Measurements from ENCODE around the gene CDC42BPG. TPM values are rescaled to one million over a fixed set of nuclear protein-coding genes. Genes with fewer than 3 reads are reported as not detected.
A peak's percentile ranks its signal among the peaks of the same experiment; 100 is the strongest.

The CDC42BPG gene
- total RNA-seq, 2 donors from 2014 or later = 13.5 to 18.9 TPM

GRCh38 chr11:64790205-64791095 lies 54.0 kb downstream of the CDC42BPG start:
- DNase-seq = no peak
- ATAC-seq = no peak
- no peaks in the 10 kb centered on the region for H3K27me3 ChIP-seq
- H3K4me3 ChIP-seq = no peak overlapping the region
- peaks cover 5% of the 10 kb centered on the region for H3K4me1 ChIP-seq
- H3K36me3 ChIP-seq (replicated peaks in 1 of 2; ENCODE audit: insufficient read depth in 1 of 2, low read depth in 2 of 2) = no peaks in the 10 kb centered on the region
- intact Hi-C loops (cut with DNase I) = no loop called here
- 88 to 90% methylated on average over 22 to 25 of the region's 25 CpGs for WGBS, 2 donors
- H3K27ac ChIP-seq = no peak overlapping the region
- no peak for TF ChIP-seq CTCF (IDR thresholded peaks at IDR 0.05)
- TF ChIP-seq POLR2A (IDR thresholded peaks at IDR 0.05) = no peak
- H3K9me3 ChIP-seq = no peaks in the 10 kb centered on the region

- TF ChIP-seq CTCF (IDR thresholded peaks at IDR 0.05) (no peak), POLR2A (IDR thresholded peaks at IDR 0.05) (no peak)
- Histone ChIP-seq H3K36me3 (replicated peaks in 1 of 2; ENCODE audit: insufficient read depth in 1 of 2, low read depth in 2 of 2) (no peaks in the 10 kb centered on the region), H3K27me3 (no peaks in the 10 kb centered on the region), H3K4me3 (no peak overlapping the region), H3K4me1 (peaks cover 5% of the 10 kb centered on the region), H3K27ac (no peak overlapping the region), H3K9me3 (no peaks in the 10 kb centered on the region)
- ATAC-seq (no peak), DNase-seq (no peak)
- 91 to 93% methylated on average over 8 to 15 of the region's 15 CpGs for WGBS, 2 donors
- intact Hi-C loops (cut with DNase I) = no loop called here
These were observed 54.9 kb downstream of the CDC42BPG start for GRCh38 chr11:64789331-64790204.

GRCh38 chr11:64788321-64789215 lies 55.9 kb downstream of the CDC42BPG start:
- no peaks in the 10 kb centered on the region for H3K36me3 ChIP-seq (replicated peaks in 1 of 2; ENCODE audit: insufficient read depth in 1 of 2, low read depth in 2 of 2)
- no peak for TF ChIP-seq CTCF (IDR thresholded peaks at IDR 0.05)
- no peak for DNase-seq
- H3K4me1 ChIP-seq = peaks cover 5% of the 10 kb centered on the region
- intact Hi-C loops (cut with DNase I) = no loop called here
- no peak for ATAC-seq
- no peaks in the 10 kb centered on the region for H3K27me3 ChIP-seq
- no peaks in the 10 kb centered on the region for H3K9me3 ChIP-seq
- no peak overlapping the region for H3K4me3 ChIP-seq
- H3K27ac ChIP-seq = no peak overlapping the region
- 87 to 100% methylated on average over 1 to 9 of the region's 9 CpGs for WGBS, 2 donors

- intact Hi-C loops (cut with DNase I) = no loop called here
- TF ChIP-seq POLR2A (IDR thresholded peaks at IDR 0.05) (no peak), CTCF (IDR thresholded peaks at IDR 0.05) (peak in 6 of 7 experiments; percentile 58 to 72 (median 66))
These were observed 56.7 kb downstream of the CDC42BPG start for GRCh38 chr11:64787526-64788320.

More at GRCh38 chr11:64787526-64788320, 56.7 kb downstream of the CDC42BPG start:
- no peaks in the 10 kb centered on the region for H3K36me3 ChIP-seq (replicated peaks in 1 of 2; ENCODE audit: insufficient read depth in 1 of 2, low read depth in 2 of 2)
- 32 to 43% methylated on average over 14 to 15 of the region's 15 CpGs for WGBS, 2 donors
- H3K27me3 ChIP-seq = no peaks in the 10 kb centered on the region
- H3K27ac ChIP-seq = no peak overlapping the region
- no peaks in the 10 kb centered on the region for H3K9me3 ChIP-seq
- ATAC-seq (peak; percentile 85), DNase-seq (peak; percentile 72 to 81 (median 76))
- peaks cover 5% of the 10 kb centered on the region for H3K4me1 ChIP-seq
- H3K4me3 ChIP-seq = no peak overlapping the region

Data from body of pancreas (tissue), 4 donors.